Liver (tissue), 9 donors: ENCODE results near the gene RRAS2. TPM values are rescaled to one million over a fixed set of nuclear protein-coding genes. Genes with fewer than 3 reads are reported as not detected.
A peak's percentile ranks its signal among the peaks of the same experiment; 100 is the strongest.

Source experiments
- DNase-seq: peaks from one replicate; pipeline ENCODE4 v3.0.0-alpha.2; 2017; ENCODE audit warnings: low spot score
- H3K27ac ChIP-seq, 2 donors: one replicate each; pipeline ENCODE4 v1.7.0; 2013; ENCODE audit warnings: inconsistent platforms in 2 of 2, low read length in 2 of 2, control low read depth in 1 of 2, low read depth in 1 of 2, mild to moderate bottlenecking in 1 of 2
- H3K27me3 ChIP-seq, 4 donors: one replicate each; pipeline versions ENCODE4 v1.6.1 to v1.7.0; 2013; ENCODE audit warnings: low read length in 3 of 4, inconsistent platforms in 1 of 4, mild to moderate bottlenecking in 1 of 4, moderate library complexity in 1 of 4; ENCODE audit not compliant: control insufficient read depth in 4 of 4, insufficient read depth in 4 of 4
- H3K36me3 ChIP-seq, 4 donors: one replicate each; pipeline versions ENCODE4 v1.6.1 to v1.7.0; 2013; ENCODE audit warnings: low read length in 3 of 4, mild to moderate bottlenecking in 3 of 4, low read depth in 1 of 4, moderate library complexity in 1 of 4; ENCODE audit not compliant: control insufficient read depth in 4 of 4, insufficient read depth in 3 of 4
- H3K4me1 ChIP-seq, 4 donors: one replicate each; pipeline versions ENCODE4 v1.6.1 to v1.7.0; 2013; ENCODE audit warnings: low read length in 3 of 4, mild to moderate bottlenecking in 3 of 4, moderate library complexity in 1 of 4; ENCODE audit not compliant: control insufficient read depth in 4 of 4, insufficient read depth in 4 of 4
- H3K4me3 ChIP-seq, 3 donors: one replicate each; pipeline versions ENCODE4 v1.6.1 to v1.7.0; 2013; ENCODE audit warnings: low read length in 3 of 3, control low read depth in 1 of 3, low read depth in 1 of 3, mild to moderate bottlenecking in 1 of 3
- H3K9ac ChIP-seq, 2 donors: one replicate each; pipeline ENCODE4 v1.7.0; 2013; ENCODE audit warnings: low read length in 2 of 2, mild to moderate bottlenecking in 2 of 2, moderate library complexity in 2 of 2, control low read depth in 1 of 2, low read depth in 1 of 2
- H3K9me3 ChIP-seq, 4 donors: one replicate each; pipeline versions ENCODE4 v1.6.1 to v1.7.0; 2013; ENCODE audit warnings: low read length in 3 of 4; ENCODE audit not compliant: control insufficient read depth in 4 of 4
- FOXA2 ChIP-seq: IDR thresholded peaks from 2 replicates; pipeline ENCODE4 v1.6.1; 2016; ENCODE audit warnings: antibody characterized with exemption
- GABPA ChIP-seq, 2 donors: IDR thresholded peaks in 1 of 2; conservative IDR thresholded peaks in 1 of 2; 2 replicates each; pipeline ENCODE4 v1.6.1; 2016; ENCODE audit warnings: antibody characterized with exemption in 2 of 2, mild to moderate bottlenecking in 1 of 2, moderate library complexity in 1 of 2
- HNF4A ChIP-seq, 2 donors: conservative IDR thresholded peaks; 2 replicates each; pipeline ENCODE4 v1.6.1; 2016; ENCODE audit warnings: antibody characterized with exemption in 2 of 2, mild to moderate bottlenecking in 2 of 2
- HNF4G ChIP-seq: IDR thresholded peaks from 2 replicates; pipeline ENCODE4 v1.6.1; 2016; ENCODE audit warnings: antibody characterized with exemption
- JUND ChIP-seq, 2 donors: IDR thresholded peaks; 2 replicates each; pipeline ENCODE4 v1.6.1; 2016; ENCODE audit warnings: antibody characterized with exemption in 2 of 2
- NR2F2 ChIP-seq: IDR thresholded peaks from 2 replicates; pipeline ENCODE4 v1.6.1; 2016; ENCODE audit warnings: antibody characterized with exemption
- RAD21 ChIP-seq, 2 donors: IDR thresholded peaks; 2 replicates each; pipeline ENCODE4 v1.6.1; 2016; ENCODE audit warnings: antibody characterized with exemption in 2 of 2, mild to moderate bottlenecking in 2 of 2
- RXRA ChIP-seq, 2 donors: IDR thresholded peaks; 2 replicates each; pipeline ENCODE4 v1.6.1; 2017 to 2018; ENCODE audit warnings: antibody characterized with exemption in 2 of 2, mild to moderate bottlenecking in 1 of 2
- SP1 ChIP-seq: IDR thresholded peaks from 2 replicates; pipeline ENCODE4 v1.6.1; 2018; ENCODE audit warnings: antibody characterized with exemption, mild to moderate bottlenecking
- TAF1 ChIP-seq: conservative IDR thresholded peaks from 2 replicates; pipeline ENCODE4 v1.6.1; 2016; ENCODE audit warnings: antibody characterized with exemption, mild to moderate bottlenecking
- YY1 ChIP-seq: IDR thresholded peaks from 2 replicates; pipeline ENCODE4 v1.6.1; 2016; ENCODE audit warnings: antibody characterized with exemption, mild to moderate bottlenecking
- WGBS: extraction: QIAGEN DNeasy Blood & Tissue Kit; methylation state at CpG from one replicate; pipeline ENCODE4 v1.1.7; 2013; 5-methylcytosine and 5-hydroxymethylcytosine counted together
- polyA plus RNA-seq, 2 donors: library from polyadenylated mRNA; stranded (reverse) in 1 of 2; unstranded in 1 of 2; fragments of 200-250 nt in 1 of 2; fragments of >200 nt in 1 of 2; fragmentation: Nextera tagmentation in 1 of 2; extraction: Ambion mirVana in 1 of 2; gene quantifications; one replicate each; pipeline versions ENCODE4 v1.2.1 to v1.2.3, GENCODE V29; 2013 to 2015
- total RNA-seq, 2 donors: library from RNA; depleted of rRNA; stranded (reverse); fragments of >200 nt; gene quantifications; one replicate each; pipeline ENCODE4 v1.2.3, GENCODE V29; 2014
- TF ChIP-seq, protein P1 (sequence below): IDR thresholded peaks from 2 replicates; pipeline ENCODE4 v1.6.1; 2016; ENCODE audit warnings: antibody characterized with exemption, mild to moderate bottlenecking
- TF ChIP-seq, protein P2 (sequence below): IDR thresholded peaks from 2 replicates; pipeline ENCODE4 v1.6.1; 2016; ENCODE audit warnings: antibody characterized with exemption
- TF ChIP-seq, protein P3 (sequence below): fragments of 150-350 bp; IDR thresholded peaks from 2 replicates; pipeline ENCODE4 v1.5.1; 2017; ENCODE audit warnings: improper control_type of control experiment, low read depth, low read length; ENCODE audit not compliant: missing input control
- TF ChIP-seq, protein P4 (sequence below): IDR thresholded peaks from 2 replicates; pipeline ENCODE4 v1.6.1; 2016; ENCODE audit warnings: antibody characterized with exemption
- donor health status: healthy.
- donor health status: healthy.
- donor health status: healthy.
- donor health status: healthy.
- donor health status: healthy.

Gene RRAS2
- total and polyA plus RNA-seq, 4 donors: 11.2 to 23.8 (median 17.5) TPM

DNA sequence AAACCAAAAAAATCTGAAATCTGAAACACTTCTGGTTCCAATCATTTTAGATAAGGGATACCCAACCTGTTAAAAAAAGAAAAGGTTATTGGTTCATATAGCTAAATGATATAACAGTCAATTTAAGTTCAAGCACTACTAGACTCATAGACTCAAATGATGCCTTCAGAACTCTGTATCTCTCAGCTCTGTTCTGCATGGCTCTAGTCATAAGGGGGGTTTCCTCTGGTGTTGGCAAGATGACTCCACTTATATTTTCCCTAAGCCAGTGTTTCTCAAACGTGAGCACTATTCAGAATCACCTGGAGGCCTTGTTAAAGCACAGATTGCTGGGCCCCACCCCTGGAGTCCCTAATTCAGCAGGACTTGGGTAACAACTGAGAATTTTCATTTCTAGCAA is 11.5 kb upstream of the RRAS2 start:
- DNase-seq: no peak
- peaks cover 7 to 27% (median 17%) of the 10 kb centered on the region in 4 donors for H3K4me1 ChIP-seq
- 74% methylated on average over 1 of the region's 1 CpG for WGBS
- no peaks in the 10 kb centered on the region for H3K9me3 ChIP-seq
- H3K4me3 ChIP-seq: no peak overlapping the region
- TF ChIP-seq HNF4A (conservative IDR thresholded peaks at IDR 0.05) (no peak), YY1 (no peak), NR2F2 (no peak), JUND (IDR thresholded peaks at IDR 0.05) (no peak), FOXA2 (no peak), RAD21 (IDR thresholded peaks at IDR 0.05) (no peak), GABPA (IDR thresholded peaks at IDR 0.05 in 1 of 2, conservative IDR thresholded peaks at IDR 0.05 in 1 of 2) (no peak), SP1 (no peak), HNF4G (no peak)
- TF ChIP-seq, protein P1, sequence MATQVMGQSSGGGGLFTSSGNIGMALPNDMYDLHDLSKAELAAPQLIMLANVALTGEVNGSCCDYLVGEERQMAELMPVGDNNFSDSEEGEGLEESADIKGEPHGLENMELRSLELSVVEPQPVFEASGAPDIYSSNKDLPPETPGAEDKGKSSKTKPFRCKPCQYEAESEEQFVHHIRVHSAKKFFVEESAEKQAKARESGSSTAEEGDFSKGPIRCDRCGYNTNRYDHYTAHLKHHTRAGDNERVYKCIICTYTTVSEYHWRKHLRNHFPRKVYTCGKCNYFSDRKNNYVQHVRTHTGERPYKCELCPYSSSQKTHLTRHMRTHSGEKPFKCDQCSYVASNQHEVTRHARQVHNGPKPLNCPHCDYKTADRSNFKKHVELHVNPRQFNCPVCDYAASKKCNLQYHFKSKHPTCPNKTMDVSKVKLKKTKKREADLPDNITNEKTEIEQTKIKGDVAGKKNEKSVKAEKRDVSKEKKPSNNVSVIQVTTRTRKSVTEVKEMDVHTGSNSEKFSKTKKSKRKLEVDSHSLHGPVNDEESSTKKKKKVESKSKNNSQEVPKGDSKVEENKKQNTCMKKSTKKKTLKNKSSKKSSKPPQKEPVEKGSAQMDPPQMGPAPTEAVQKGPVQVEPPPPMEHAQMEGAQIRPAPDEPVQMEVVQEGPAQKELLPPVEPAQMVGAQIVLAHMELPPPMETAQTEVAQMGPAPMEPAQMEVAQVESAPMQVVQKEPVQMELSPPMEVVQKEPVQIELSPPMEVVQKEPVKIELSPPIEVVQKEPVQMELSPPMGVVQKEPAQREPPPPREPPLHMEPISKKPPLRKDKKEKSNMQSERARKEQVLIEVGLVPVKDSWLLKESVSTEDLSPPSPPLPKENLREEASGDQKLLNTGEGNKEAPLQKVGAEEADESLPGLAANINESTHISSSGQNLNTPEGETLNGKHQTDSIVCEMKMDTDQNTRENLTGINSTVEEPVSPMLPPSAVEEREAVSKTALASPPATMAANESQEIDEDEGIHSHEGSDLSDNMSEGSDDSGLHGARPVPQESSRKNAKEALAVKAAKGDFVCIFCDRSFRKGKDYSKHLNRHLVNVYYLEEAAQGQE: no peak
- TF ChIP-seq, protein P2, sequence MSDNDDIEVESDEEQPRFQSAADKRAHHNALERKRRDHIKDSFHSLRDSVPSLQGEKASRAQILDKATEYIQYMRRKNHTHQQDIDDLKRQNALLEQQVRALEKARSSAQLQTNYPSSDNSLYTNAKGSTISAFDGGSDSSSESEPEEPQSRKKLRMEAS: no peak
- TF ChIP-seq, protein P3, sequence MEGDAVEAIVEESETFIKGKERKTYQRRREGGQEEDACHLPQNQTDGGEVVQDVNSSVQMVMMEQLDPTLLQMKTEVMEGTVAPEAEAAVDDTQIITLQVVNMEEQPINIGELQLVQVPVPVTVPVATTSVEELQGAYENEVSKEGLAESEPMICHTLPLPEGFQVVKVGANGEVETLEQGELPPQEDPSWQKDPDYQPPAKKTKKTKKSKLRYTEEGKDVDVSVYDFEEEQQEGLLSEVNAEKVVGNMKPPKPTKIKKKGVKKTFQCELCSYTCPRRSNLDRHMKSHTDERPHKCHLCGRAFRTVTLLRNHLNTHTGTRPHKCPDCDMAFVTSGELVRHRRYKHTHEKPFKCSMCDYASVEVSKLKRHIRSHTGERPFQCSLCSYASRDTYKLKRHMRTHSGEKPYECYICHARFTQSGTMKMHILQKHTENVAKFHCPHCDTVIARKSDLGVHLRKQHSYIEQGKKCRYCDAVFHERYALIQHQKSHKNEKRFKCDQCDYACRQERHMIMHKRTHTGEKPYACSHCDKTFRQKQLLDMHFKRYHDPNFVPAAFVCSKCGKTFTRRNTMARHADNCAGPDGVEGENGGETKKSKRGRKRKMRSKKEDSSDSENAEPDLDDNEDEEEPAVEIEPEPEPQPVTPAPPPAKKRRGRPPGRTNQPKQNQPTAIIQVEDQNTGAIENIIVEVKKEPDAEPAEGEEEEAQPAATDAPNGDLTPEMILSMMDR: no peak
- TF ChIP-seq, protein P4, sequence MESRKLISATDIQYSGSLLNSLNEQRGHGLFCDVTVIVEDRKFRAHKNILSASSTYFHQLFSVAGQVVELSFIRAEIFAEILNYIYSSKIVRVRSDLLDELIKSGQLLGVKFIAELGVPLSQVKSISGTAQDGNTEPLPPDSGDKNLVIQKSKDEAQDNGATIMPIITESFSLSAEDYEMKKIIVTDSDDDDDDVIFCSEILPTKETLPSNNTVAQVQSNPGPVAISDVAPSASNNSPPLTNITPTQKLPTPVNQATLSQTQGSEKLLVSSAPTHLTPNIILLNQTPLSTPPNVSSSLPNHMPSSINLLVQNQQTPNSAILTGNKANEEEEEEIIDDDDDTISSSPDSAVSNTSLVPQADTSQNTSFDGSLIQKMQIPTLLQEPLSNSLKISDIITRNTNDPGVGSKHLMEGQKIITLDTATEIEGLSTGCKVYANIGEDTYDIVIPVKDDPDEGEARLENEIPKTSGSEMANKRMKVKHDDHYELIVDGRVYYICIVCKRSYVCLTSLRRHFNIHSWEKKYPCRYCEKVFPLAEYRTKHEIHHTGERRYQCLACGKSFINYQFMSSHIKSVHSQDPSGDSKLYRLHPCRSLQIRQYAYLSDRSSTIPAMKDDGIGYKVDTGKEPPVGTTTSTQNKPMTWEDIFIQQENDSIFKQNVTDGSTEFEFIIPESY: no peak
- no peaks in the 10 kb centered on the region for H3K36me3 ChIP-seq
- H3K9ac ChIP-seq: no peak overlapping the region
- H3K27ac ChIP-seq: no peak overlapping the region
- H3K27me3 ChIP-seq: no peaks in the 10 kb centered on the region

DNA sequence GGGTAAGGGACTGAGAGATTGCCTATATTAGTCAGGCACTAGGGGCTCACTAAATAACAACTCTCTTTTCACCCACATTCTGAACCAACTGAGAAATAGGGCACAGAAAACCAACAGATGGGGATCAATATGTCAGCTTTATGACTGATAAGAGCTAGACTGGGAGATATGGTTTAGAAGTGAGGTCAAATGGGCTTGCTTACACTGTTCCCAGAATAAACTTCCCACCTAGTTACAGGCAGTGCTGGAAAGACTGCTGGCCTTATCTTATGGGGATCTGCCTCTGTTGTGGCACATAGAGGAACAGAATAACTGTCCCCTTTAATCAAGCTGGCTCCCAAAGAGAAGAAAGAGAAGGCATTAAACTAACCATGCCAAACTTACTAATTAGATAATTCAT is 10.6 kb upstream of the RRAS2 start:
- H3K36me3 ChIP-seq: no peaks in the 10 kb centered on the region
- no peaks in the 10 kb centered on the region for H3K27me3 ChIP-seq
- H3K9me3 ChIP-seq: no peaks in the 10 kb centered on the region
- DNase-seq: no peak
- H3K9ac ChIP-seq: no peak overlapping the region
- no peak overlapping the region for H3K27ac ChIP-seq
- peaks cover 7 to 23% (median 12%) of the 10 kb centered on the region in 4 donors for H3K4me1 ChIP-seq
- H3K4me3 ChIP-seq: no peak overlapping the region
- TF ChIP-seq, protein P1: no peak
- TF ChIP-seq, protein P2: peak; percentile 15
- TF ChIP-seq HNF4A (conservative IDR thresholded peaks at IDR 0.05): peak in 1 of 2 donors; percentile 28
- TF ChIP-seq TAF1: no peak
- TF ChIP-seq, protein P4: no peak
- peak in 1 of 2 donors; percentile 51 for TF ChIP-seq RXRA (IDR thresholded peaks at IDR 0.05)
